HEK293 (cell line): Measurements from ENCODE around the gene MYO1D.

Experiments used
- MYNN ChIP-seq: fragments of 450-650 bp; formaldehyde crosslinking; IDR thresholded peaks from 2 replicates; pipeline ENCODE4 v1.5.1; 2016; ENCODE audit warnings: missing biosample characterization, missing genetic modification characterization, borderline replicate concordance
- ZNF274 ChIP-seq, 2 experiments: fragments of 200-500 bp in 1 of 2; fragments of 450-650 bp in 1 of 2; sonication (Bioruptor generic) in 1 of 2; formaldehyde crosslinking in 1 of 2; IDR thresholded peaks; 2 replicates each; pipeline versions ENCODE4 v1.5.1 to v1.6.1; 2014 to 2016; ENCODE audit warnings: borderline replicate concordance in 1 of 2, inconsistent platforms in 1 of 2, low read length in 1 of 2, missing biosample characterization in 1 of 2, missing genetic modification characterization in 1 of 2
- ZNF335 ChIP-seq: fragments of 450-650 bp; formaldehyde crosslinking; conservative IDR thresholded peaks from 2 replicates; pipeline ENCODE4 v1.5.1; 2016; ENCODE audit warnings: missing biosample characterization, missing genetic modification characterization
- ZNF391 ChIP-seq: fragments of 450-650 bp; formaldehyde crosslinking; IDR thresholded peaks from 2 replicates; pipeline ENCODE4 v1.5.1; 2016; ENCODE audit warnings: low read depth, missing biosample characterization, missing genetic modification characterization, borderline replicate concordance
- ZNF530 ChIP-seq: fragments of 450-650 bp; formaldehyde crosslinking; IDR thresholded peaks from 2 replicates; pipeline ENCODE4 v1.5.1; 2016; ENCODE audit warnings: low read depth, missing biosample characterization, missing genetic modification characterization
- ZNF548 ChIP-seq: fragments of 450-650 bp; formaldehyde crosslinking; IDR thresholded peaks from 2 replicates; pipeline ENCODE4 v1.5.1; 2016; ENCODE audit warnings: missing biosample characterization, missing genetic modification characterization
- ZNF670 ChIP-seq: fragments of 450-650 bp; formaldehyde crosslinking; IDR thresholded peaks from 2 replicates; pipeline ENCODE4 v1.5.1; 2016; ENCODE audit warnings: missing biosample characterization, missing genetic modification characterization, low read depth
- TF ChIP-seq, protein P1 (sequence below): fragments of 450-650 bp; formaldehyde crosslinking; IDR thresholded peaks from 2 replicates; pipeline ENCODE4 v1.5.1; 2016; ENCODE audit warnings: missing biosample characterization, missing genetic modification characterization

DNA sequence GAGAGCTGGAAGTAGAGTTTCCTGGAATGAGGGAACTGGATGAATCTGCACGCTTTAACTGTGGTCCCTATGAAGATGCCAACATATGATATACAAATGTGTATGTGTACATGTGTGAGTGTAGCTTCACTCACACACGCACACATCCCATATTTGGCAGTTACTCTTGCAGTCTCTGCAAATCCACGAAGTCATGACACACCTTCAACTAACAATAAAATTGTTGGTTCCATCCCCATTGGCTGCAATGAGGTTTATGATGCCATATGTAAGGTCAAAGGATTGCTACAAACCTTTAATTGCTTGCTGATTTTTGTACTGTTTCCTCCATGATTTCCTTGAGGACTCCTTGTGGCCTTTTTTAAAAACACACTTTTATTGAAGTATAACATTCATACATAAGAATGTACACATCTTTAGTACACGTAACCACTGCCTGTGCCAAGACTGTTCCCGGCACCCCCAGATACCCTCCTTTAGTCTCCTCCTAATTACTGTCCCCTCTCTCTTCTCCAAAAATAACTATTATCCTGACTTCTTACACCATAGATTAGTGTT, 22.0 kb downstream of the MYO1D start:
- TF ChIP-seq, protein P1, sequence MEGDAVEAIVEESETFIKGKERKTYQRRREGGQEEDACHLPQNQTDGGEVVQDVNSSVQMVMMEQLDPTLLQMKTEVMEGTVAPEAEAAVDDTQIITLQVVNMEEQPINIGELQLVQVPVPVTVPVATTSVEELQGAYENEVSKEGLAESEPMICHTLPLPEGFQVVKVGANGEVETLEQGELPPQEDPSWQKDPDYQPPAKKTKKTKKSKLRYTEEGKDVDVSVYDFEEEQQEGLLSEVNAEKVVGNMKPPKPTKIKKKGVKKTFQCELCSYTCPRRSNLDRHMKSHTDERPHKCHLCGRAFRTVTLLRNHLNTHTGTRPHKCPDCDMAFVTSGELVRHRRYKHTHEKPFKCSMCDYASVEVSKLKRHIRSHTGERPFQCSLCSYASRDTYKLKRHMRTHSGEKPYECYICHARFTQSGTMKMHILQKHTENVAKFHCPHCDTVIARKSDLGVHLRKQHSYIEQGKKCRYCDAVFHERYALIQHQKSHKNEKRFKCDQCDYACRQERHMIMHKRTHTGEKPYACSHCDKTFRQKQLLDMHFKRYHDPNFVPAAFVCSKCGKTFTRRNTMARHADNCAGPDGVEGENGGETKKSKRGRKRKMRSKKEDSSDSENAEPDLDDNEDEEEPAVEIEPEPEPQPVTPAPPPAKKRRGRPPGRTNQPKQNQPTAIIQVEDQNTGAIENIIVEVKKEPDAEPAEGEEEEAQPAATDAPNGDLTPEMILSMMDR (tag by site-specific recombination), result no peak
- TF ChIP-seq ZNF530 (no peak), ZNF670 (tag by site-specific recombination) (no peak), ZNF274 (IDR thresholded peaks at IDR 0.05; ENCODE audit: low read length) (no peak), ZNF274 (tag by site-specific recombination; IDR thresholded peaks at IDR 0.05; ENCODE audit: borderline replicate concordance) (no peak), ZNF335 (no peak), ZNF548 (tag by site-specific recombination) (no peak), ZNF391 (tag by site-specific recombination) (no peak), MYNN (tag by site-specific recombination) (no peak)
